OCI-LY3 (cell line): ENCODE data around the gene FSTL3.
"Not testable (repeated sequence)": the region's sequence is repeated elsewhere in the genome, so short reads cannot be mapped to it uniquely, and the experiment has no call there.

Experiments
- H2AFZ ChIP-seq: fragments of 200-600, 300-600 bp; shearing (Covaris generic); 2 replicates; pipeline ENCODE4 v1.6.0; 2014; ENCODE audit warnings: antibody characterized with exemption, low read depth, low read length
- H3K27ac ChIP-seq: fragments of 200-600, 300-600 bp; sonication (generic); 2 replicates; pipeline ENCODE4 v1.5.1; 2014; ENCODE audit warnings: mild to moderate bottlenecking, low read length, moderate library complexity, mixed read lengths
- H3K27me3 ChIP-seq: fragments of 200-600, 300-600 bp; sonication (generic); 2 replicates; pipeline ENCODE4 v1.6.1; 2014; ENCODE audit warnings: low read depth, low read length, mixed read lengths
- H3K36me3 ChIP-seq: fragments of 200-600, 300-600 bp; sonication (generic); replicated peaks from 2 replicates; pipeline ENCODE3; 2014; ENCODE audit warnings: low read depth, low read length, mixed read lengths
- H3K4me1 ChIP-seq: fragments of 300-600, 200-600 bp; sonication (generic); 2 replicates; pipeline ENCODE4 v1.6.1; 2014; ENCODE audit warnings: low read length, mixed read lengths
- H3K4me2 ChIP-seq: fragments of 200-600, 300-600 bp; sonication (generic); 2 replicates; pipeline ENCODE4 v1.6.1; 2014; ENCODE audit warnings: low read length, mixed read lengths
- H3K4me3 ChIP-seq: fragments of 300-600, 200-600 bp; sonication (generic); 2 replicates; pipeline ENCODE4 v1.5.1; 2014; ENCODE audit warnings: antibody characterized with exemption, mild to moderate bottlenecking, low read length, moderate library complexity
- H3K79me2 ChIP-seq: fragments of 300-600, 200-600 bp; shearing (Covaris generic); 2 replicates; pipeline ENCODE4 v1.6.1; 2014; ENCODE audit warnings: mild to moderate bottlenecking, low read length, mixed read lengths
- H3K9ac ChIP-seq: fragments of 300-600, 200-600 bp; shearing (Covaris generic); 2 replicates; pipeline ENCODE4 v1.6.0; 2014; ENCODE audit warnings: mild to moderate bottlenecking, low read length, moderate library complexity
- H3K9me3 ChIP-seq: fragments of 200-600, 300-600 bp; shearing (Covaris generic); 2 replicates; pipeline ENCODE4 v1.6.1; 2014; ENCODE audit warnings: low read length, mixed read lengths; ENCODE audit not compliant: insufficient read depth
- H4K20me1 ChIP-seq: fragments of 200-600, 300-600 bp; sonication (generic); 2 replicates; pipeline ENCODE4 v1.6.1; 2016; ENCODE audit warnings: low read length, mixed read lengths; ENCODE audit not compliant: insufficient read depth
- EZH2phosphoT487 ChIP-seq: fragments of 200-600 bp; shearing (Covaris generic); IDR thresholded peaks from 2 replicates; pipeline ENCODE4 v1.6.1; 2018; ENCODE audit warnings: antibody characterized with exemption, mixed run types, low read depth
- TF ChIP-seq, protein P1 (sequence below): fragments of 200-600, 300-600 bp; sonication (generic); IDR thresholded peaks from 2 replicates; pipeline ENCODE4 v1.5.1; 2014; ENCODE audit warnings: antibody characterized with exemption, low read length, low read depth

Gene FSTL3

DNA sequence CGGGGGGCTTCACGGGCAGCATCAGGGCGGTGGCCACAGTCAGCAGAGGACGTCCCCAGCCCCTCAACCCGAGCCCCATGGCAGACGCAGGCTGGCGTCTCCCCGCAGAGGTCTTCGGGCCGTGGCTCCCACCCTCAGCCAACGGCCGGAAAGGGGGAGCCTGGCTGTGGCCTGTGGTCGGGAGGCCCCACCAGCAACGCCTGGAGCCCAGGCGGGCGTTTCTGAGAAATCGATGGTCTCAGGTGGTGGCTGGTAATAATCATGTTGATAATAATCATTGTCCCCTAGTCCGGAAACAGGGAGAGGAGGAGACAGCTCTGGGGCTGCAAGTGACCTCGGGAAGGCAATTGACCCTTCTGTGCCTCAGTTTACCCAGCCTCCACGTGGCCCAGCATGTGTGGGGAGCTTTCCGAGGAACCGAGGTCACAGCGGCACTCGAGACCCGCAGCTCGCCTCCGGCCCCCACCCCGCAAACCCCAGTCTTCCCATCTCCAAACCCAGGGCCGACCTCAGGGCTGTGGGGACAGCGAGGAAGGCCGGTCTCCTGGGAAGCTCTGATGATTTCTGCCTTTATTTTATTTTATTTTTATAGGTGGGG is 19.3 kb downstream of the FSTL3 start, which contains the start of gene PRSS57:
TSS of gene PRSS57 (minus strand) at position 101 of the 598 bp plus-strand sequence. CDS start at position 79, 22 bp downstream.
- TF ChIP-seq, protein P1, sequence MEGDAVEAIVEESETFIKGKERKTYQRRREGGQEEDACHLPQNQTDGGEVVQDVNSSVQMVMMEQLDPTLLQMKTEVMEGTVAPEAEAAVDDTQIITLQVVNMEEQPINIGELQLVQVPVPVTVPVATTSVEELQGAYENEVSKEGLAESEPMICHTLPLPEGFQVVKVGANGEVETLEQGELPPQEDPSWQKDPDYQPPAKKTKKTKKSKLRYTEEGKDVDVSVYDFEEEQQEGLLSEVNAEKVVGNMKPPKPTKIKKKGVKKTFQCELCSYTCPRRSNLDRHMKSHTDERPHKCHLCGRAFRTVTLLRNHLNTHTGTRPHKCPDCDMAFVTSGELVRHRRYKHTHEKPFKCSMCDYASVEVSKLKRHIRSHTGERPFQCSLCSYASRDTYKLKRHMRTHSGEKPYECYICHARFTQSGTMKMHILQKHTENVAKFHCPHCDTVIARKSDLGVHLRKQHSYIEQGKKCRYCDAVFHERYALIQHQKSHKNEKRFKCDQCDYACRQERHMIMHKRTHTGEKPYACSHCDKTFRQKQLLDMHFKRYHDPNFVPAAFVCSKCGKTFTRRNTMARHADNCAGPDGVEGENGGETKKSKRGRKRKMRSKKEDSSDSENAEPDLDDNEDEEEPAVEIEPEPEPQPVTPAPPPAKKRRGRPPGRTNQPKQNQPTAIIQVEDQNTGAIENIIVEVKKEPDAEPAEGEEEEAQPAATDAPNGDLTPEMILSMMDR = no peak
- TF ChIP-seq EZH2phosphoT487 = no peak
- no peaks in the 10 kb centered on the region for H3K36me3 ChIP-seq
- H3K9ac ChIP-seq = no peak within 1 kb of the TSS
- H2AFZ ChIP-seq = no peak within 1 kb of the TSS
- no peaks in the 10 kb centered on the region for H4K20me1 ChIP-seq
- no peak within 1 kb of the TSS for H3K27ac ChIP-seq
- no peak within 1 kb of the TSS for H3K4me2 ChIP-seq
- no peaks in the 10 kb centered on the region for H3K79me2 ChIP-seq
- H3K4me1 ChIP-seq = no peaks in the 10 kb centered on the region
- H3K9me3 ChIP-seq = no peaks in the 10 kb centered on the region
- H3K4me3 ChIP-seq = no peak within 1 kb of the TSS
- H3K27me3 ChIP-seq = no peaks in the 10 kb centered on the region

DNA sequence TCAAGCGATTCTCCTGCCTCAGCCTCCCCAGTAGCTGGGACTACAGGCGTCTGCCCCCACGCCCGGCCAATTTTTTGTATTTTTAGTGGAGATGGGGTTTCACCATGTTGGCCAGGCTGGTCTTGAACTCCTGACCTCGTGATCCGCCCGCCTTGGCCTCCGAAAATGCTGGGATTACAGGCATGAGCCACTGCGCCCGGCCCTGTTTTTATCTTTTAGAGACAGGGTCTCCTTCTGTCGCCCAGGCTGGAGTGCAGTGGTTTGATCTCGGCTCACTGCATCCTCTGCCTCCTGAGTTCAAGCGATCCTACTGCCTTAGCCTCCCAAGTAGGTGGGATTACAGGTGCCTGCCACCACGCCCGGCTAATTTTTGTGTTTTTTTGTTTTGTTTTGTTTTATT is 22.3 kb downstream of the FSTL3 start:
- H3K27me3 ChIP-seq, H3K4me2 ChIP-seq, H3K36me3 ChIP-seq, H2AFZ ChIP-seq, H3K79me2 ChIP-seq, H3K4me1 ChIP-seq, H3K27ac ChIP-seq, H4K20me1 ChIP-seq, H3K9ac ChIP-seq, H3K9me3 ChIP-seq, H3K4me3 ChIP-seq: not testable (repeated sequence)

DNA sequence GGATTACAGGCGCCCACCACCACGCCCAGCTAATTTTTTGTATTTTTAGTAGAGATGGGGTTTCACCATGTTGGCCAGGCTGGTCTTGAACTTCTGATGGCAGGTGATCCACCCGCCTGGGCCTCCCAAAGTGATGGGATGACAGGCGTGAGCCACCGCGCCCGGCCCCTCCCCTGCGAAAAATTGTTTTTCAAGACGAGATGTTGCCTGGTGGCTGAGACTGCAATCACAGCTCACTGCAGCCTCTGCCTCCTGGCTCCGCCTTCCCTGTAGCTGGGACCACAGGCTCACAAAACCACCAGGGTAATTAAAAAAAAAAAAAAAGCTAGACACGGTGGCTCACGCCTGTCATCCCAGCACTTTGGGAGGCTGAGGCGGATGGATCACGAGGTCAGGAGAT is 23.7 kb downstream of the FSTL3 start:
- not testable (repeated sequence) for H2AFZ ChIP-seq, H4K20me1 ChIP-seq, H3K9me3 ChIP-seq, H3K27ac ChIP-seq, H3K4me2 ChIP-seq, H3K4me3 ChIP-seq, H3K9ac ChIP-seq, H3K36me3 ChIP-seq, H3K27me3 ChIP-seq, H3K79me2 ChIP-seq, H3K4me1 ChIP-seq

DNA sequence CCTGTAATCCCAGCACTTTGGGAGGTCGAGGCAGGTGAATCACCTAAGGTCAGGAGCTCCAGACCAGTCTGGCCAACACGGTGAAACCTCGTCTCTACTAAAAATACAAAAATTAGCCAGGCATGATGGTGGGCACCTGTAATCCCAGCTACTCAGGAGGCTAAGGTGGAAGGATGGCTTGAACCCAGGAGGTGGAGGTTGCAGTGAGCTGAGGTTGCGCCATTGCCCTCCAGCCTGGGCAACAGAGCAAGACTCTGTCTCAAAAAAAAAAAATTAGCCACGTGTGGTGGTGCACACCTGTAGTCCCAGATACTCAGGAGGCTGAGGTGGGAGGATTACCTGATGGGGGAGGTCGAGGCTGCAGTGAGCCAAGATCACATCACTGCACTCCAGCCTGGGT is 26.7 kb downstream of the FSTL3 start:
- not testable (repeated sequence) for H3K4me2 ChIP-seq, H4K20me1 ChIP-seq, H3K36me3 ChIP-seq, H3K79me2 ChIP-seq, H3K4me1 ChIP-seq, H3K9ac ChIP-seq, H3K27ac ChIP-seq, H2AFZ ChIP-seq, H3K9me3 ChIP-seq, H3K27me3 ChIP-seq, H3K4me3 ChIP-seq

DNA sequence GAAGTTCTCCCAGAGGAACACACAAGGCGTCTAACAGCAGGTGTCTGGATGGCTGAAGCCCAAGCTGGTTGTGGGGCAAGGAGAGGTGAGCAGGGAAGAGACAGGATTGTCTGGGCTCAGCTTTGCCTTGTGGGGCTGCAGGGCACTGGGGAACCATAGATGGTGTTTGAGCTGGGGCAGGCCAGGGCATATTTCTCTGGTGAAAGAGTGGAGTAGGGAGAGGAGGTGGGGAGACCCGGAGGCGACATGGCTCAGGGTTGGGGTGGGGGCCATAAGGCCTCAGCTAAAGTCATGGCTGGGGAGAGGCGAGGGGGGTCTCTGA is 27.1 kb downstream of the FSTL3 start:
- H3K9ac ChIP-seq = no peak overlapping the region
- H2AFZ ChIP-seq = no peak overlapping the region

More for the DNA sequence above, 27.1 kb downstream of the FSTL3 start:
- Histone ChIP-seq H3K27me3 (no peaks in the 10 kb centered on the region), H3K9me3 (no peaks in the 10 kb centered on the region), H3K79me2 (no peaks in the 10 kb centered on the region), H3K4me2 (no peak overlapping the region), H4K20me1 (no peaks in the 10 kb centered on the region), H3K4me1 (no peaks in the 10 kb centered on the region), H3K27ac (no peak overlapping the region), H3K36me3 (no peaks in the 10 kb centered on the region), H3K4me3 (no peak overlapping the region)
- no peak for TF ChIP-seq EZH2phosphoT487
- TF ChIP-seq, protein P1 = no peak
